GM12878 (cell line): ENCODE measurements around the gene FAM234A. TPM values are rescaled to one million over a fixed set of nuclear protein-coding genes. Genes with fewer than 3 reads are reported as not detected.

Experiments used
- ATAC-seq: fragments of 200-7000 bp; cut with Tn5 transposase; 3 replicates; pipeline ENCODE4 v1.9.1; 2020; ENCODE audit warnings: mild to moderate bottlenecking, moderate library complexity
- BruUV-seq: library from RNA; stranded (reverse); fragments of 400-500 nt; replicated peaks from 2 replicates; lab custom pipeline; 2021; lab: Mats Ljungman, UMichigan
- CTCF ChIA-PET: fragments of 300-600 bp; sonication (Branson Sonifier 250); formaldehyde crosslinking; extraction: SDS; loops from one replicate; lab custom pipeline; 2021; ENCODE audit warnings: inconsistent platforms; lab: Yijun Ruan, JAX
- POLR2A ChIA-PET: fragments of 350-600 bp; formaldehyde crosslinking; extraction: SDS; loops from one replicate; lab custom pipeline; 2021; ENCODE audit warnings: inconsistent platforms; lab: Charles Lee
- RAD21 ChIA-PET: fragments of 300-600 bp; sonication (Branson Sonifier 250); formaldehyde crosslinking; loops from one replicate; lab custom pipeline; 2023; ENCODE audit warnings: antibody characterized with exemption; ENCODE audit not compliant: unreplicated experiment; lab: Charles Lee
- SMC1A ChIA-PET: fragments of 300-600 bp; sonication (Branson Sonifier 250); formaldehyde crosslinking; loops from one replicate; lab custom pipeline; 2023; ENCODE audit not compliant: unreplicated experiment, uncharacterized antibody; lab: Charles Lee
- DNase-seq: peaks from one replicate; pipeline ENCODE4 v3.0.0-alpha.2; 2011; ENCODE audit warnings: low read depth, low spot score
- FAIRE-seq: peaks from 3 replicates; lab custom pipeline; 2011; peaks lifted over from hg19 to GRCh38; lab: Jason Lieb, UNC
- H2AFZ ChIP-seq: 2 replicates; pipeline ENCODE4 v1.6.0; 2011; ENCODE audit warnings: low read depth, low read length, control low read depth; ENCODE audit not compliant: control insufficient read depth
- H3K27ac ChIP-seq: 2 replicates; pipeline ENCODE4 v1.5.1; 2011; ENCODE audit warnings: control low read depth; ENCODE audit not compliant: control insufficient read depth, insufficient read depth
- H3K27me3 ChIP-seq, 2 experiments: replicated peaks in 1 of 2; 2 replicates each; pipeline versions ENCODE4 v1.6.0 to v1.6.1; 2011; ENCODE audit warnings: low read length in 1 of 2; ENCODE audit not compliant: control insufficient read depth in 2 of 2, insufficient read depth in 2 of 2
- H3K36me3 ChIP-seq, 2 experiments: 2 replicates each; pipeline ENCODE4 v1.5.1; 2011; ENCODE audit warnings: low read length in 1 of 2; ENCODE audit not compliant: control insufficient read depth in 2 of 2, insufficient read depth in 2 of 2
- H3K4me1 ChIP-seq: 2 replicates; pipeline ENCODE4 v1.6.1; 2011; ENCODE audit warnings: mild to moderate bottlenecking, low read length, moderate library complexity, mixed read lengths; ENCODE audit not compliant: control insufficient read depth, insufficient read depth
- H3K4me2 ChIP-seq: 2 replicates; pipeline ENCODE4 v1.6.0; 2011; ENCODE audit warnings: control low read depth; ENCODE audit not compliant: control insufficient read depth, insufficient read depth
- H3K4me3 ChIP-seq: fragments of 200-600 bp; sonication (generic); 2 replicates; pipeline ENCODE4 v1.5.1; 2016
- H3K79me2 ChIP-seq: 2 replicates; pipeline ENCODE4 v1.6.0; 2011; ENCODE audit warnings: low read length; ENCODE audit not compliant: control insufficient read depth, insufficient read depth
- H3K9ac ChIP-seq: 2 replicates; pipeline ENCODE4 v1.8.0; 2011; ENCODE audit warnings: low read length, control low read depth, mixed read lengths; ENCODE audit not compliant: control insufficient read depth, insufficient read depth
- H3K9me3 ChIP-seq: replicated peaks from 3 replicates; pipeline ENCODE4 v1.5.1; 2011; ENCODE audit warnings: mild to moderate bottlenecking, low read length; ENCODE audit not compliant: control insufficient read depth, insufficient read depth
- H4K20me1 ChIP-seq: 2 replicates; pipeline ENCODE4 v1.6.0; 2011; ENCODE audit not compliant: control insufficient read depth, insufficient read depth
- BACH1 ChIP-seq: fragments of 450-650 bp; IDR thresholded peaks from 2 replicates; pipeline ENCODE4 v1.6.1; 2017; ENCODE audit warnings: mild to moderate bottlenecking, borderline replicate concordance
- BMI1 ChIP-seq: fragments of 450-650 bp; IDR thresholded peaks from 2 replicates; pipeline ENCODE4 v1.6.1; 2016; ENCODE audit warnings: mild to moderate bottlenecking, moderate library complexity, borderline replicate concordance
- E2F4 ChIP-seq: IDR thresholded peaks from 2 replicates; pipeline ENCODE4 v1.6.1; 2012; ENCODE audit warnings: low read depth, low read length, improper control_type of control experiment
- E4F1 ChIP-seq: fragments of 450-650 bp; IDR thresholded peaks from 2 replicates; pipeline ENCODE4 v1.6.1; 2018; ENCODE audit warnings: borderline replicate concordance, mild to moderate bottlenecking; ENCODE audit not compliant: partially characterized antibody
- FOS ChIP-seq: IDR thresholded peaks from 3 replicates; pipeline ENCODE4 v1.6.1; 2011; ENCODE audit warnings: borderline replicate concordance; ENCODE audit not compliant: insufficient read length; ENCODE audit errors: extremely low read depth
- HDAC6 ChIP-seq: fragments of 200-600 bp; sonication (generic); IDR thresholded peaks from one replicate; pipeline ENCODE4 v1.8.0; 2017; ENCODE audit warnings: antibody characterized with exemption; ENCODE audit not compliant: unreplicated experiment
- JUNB ChIP-seq: IDR thresholded peaks from 2 replicates; pipeline ENCODE4 v1.6.1; 2016; ENCODE audit warnings: antibody characterized with exemption, mild to moderate bottlenecking
- MXI1 ChIP-seq: fragments of 150-350 bp; IDR thresholded peaks from 2 replicates; pipeline ENCODE4 v1.6.1; 2011; ENCODE audit warnings: low read depth, mild to moderate bottlenecking, inconsistent platforms, low read length, improper control_type of control experiment
- NFYB ChIP-seq: IDR thresholded peaks from 2 replicates; pipeline ENCODE4 v1.6.1; 2011; ENCODE audit warnings: low read depth, mild to moderate bottlenecking, low read length, improper control_type of control experiment, moderate library complexity; ENCODE audit not compliant: insufficient read depth
- PBX3 ChIP-seq: IDR thresholded peaks from 2 replicates; pipeline ENCODE4 v1.6.1; 2011; ENCODE audit warnings: mild to moderate bottlenecking, low read depth, low read length, moderate library complexity; ENCODE audit not compliant: insufficient replicate concordance
- POLR2AphosphoS5 ChIP-seq: IDR thresholded peaks from 2 replicates; pipeline ENCODE4 v1.6.1; 2011; ENCODE audit warnings: mild to moderate bottlenecking, low read length, inconsistent platforms
- RB1 ChIP-seq: fragments of 450-650 bp; formaldehyde crosslinking; IDR thresholded peaks from 2 replicates; pipeline ENCODE4 v1.6.1; 2017; ENCODE audit warnings: mild to moderate bottlenecking, borderline replicate concordance
- SUPT20H ChIP-seq: IDR thresholded peaks from 2 replicates; pipeline ENCODE4 v1.6.1; 2011; ENCODE audit warnings: low read depth, mild to moderate bottlenecking, low read length, moderate library complexity, borderline replicate concordance; ENCODE audit not compliant: control insufficient read depth
- YBX1 ChIP-seq: fragments of 450-650 bp; IDR thresholded peaks from 2 replicates; pipeline ENCODE4 v1.6.1; 2016; ENCODE audit warnings: antibody characterized with exemption
- YY1 ChIP-seq: IDR thresholded peaks from 2 replicates; pipeline ENCODE4 v1.6.1; 2011; ENCODE audit warnings: low read depth, mild to moderate bottlenecking, low read length
- ZBED1 ChIP-seq: IDR thresholded peaks from 2 replicates; pipeline ENCODE4 v1.6.1; 2016; ENCODE audit warnings: borderline replicate concordance
- ZBTB33 ChIP-seq: fragments of 450-650 bp; IDR thresholded peaks from 2 replicates; pipeline ENCODE4 v1.6.1; 2017; ENCODE audit warnings: mild to moderate bottlenecking
- WGBS: methylation state at CpG from one replicate; pipeline ENCODE4 v1.1.6; 2016; ENCODE audit warnings: low lambda C conversion rate; ENCODE audit not compliant: insufficient replicate concordance, insufficient coverage; ENCODE audit errors: missing lambda C conversion rate; 5-methylcytosine and 5-hydroxymethylcytosine counted together
- in situ Hi-C: fragments of 300-500 bp; cut with MboI; formaldehyde crosslinking; loops from 9 replicates; pipeline ENCODE4 v1.14.3; 2018; ENCODE audit warnings: mixed read lengths
- intact Hi-C: fragments of 100-400 bp; cut with micrococcal nuclease; formaldehyde crosslinking; loops from one replicate; pipeline ENCODE4 v1.14.2; 2022; ENCODE audit not compliant: unreplicated experiment
- polyA plus RNA-seq, 11 experiments: library from polyadenylated mRNA; depleted of rRNA in 4 of 11; unstranded in 6 of 11; stranded (reverse) in 5 of 11; fragments of >200 nt; fragmentation: Nextera tagmentation in 4 of 11; fragmentation: Illumina TruSeq in 1 of 11; extraction: Ambion mirVana in 4 of 11; extraction: Trizol in 1 of 11; gene quantifications; 1 replicate in 1 of 11; 2 replicates in 10 of 11; pipeline versions ENCODE4 v1.2.1 to v1.2.3, GENCODE V29; 2011 to 2016; ENCODE audit warnings: inconsistent platforms in 2 of 11, missing spikeins in 2 of 11, low read depth in 1 of 11
- total RNA-seq, 4 experiments: library from RNA; depleted of rRNA in 3 of 4; stranded (reverse); fragments of >200 nt in 3 of 4; fragmentation: Illumina TruSeq in 1 of 4; extraction: Trizol in 1 of 4; gene quantifications; 2 replicates each; pipeline versions ENCODE4 v1.2.1 to v1.2.3, GENCODE V29; 2013 to 2021

Gene FAM234A
- total and polyA plus RNA-seq, 10 of the 15 experiments (the other 5 are each of a cell fraction or from before 2014, with no cell fraction given) = 1.6 to 37.6 (median 17.3) TPM

- no peak for TF ChIP-seq PBX3
Measured at GRCh38 chr16:263944-264343, 29.3 kb downstream of the FAM234A start (continued).

GRCh38 chr16:264440-264951, 29.9 kb downstream of the FAM234A start:
- H3K4me1 ChIP-seq = no peaks in the 10 kb centered on the region
- POLR2A ChIA-PET = no interaction called here
- H3K9ac ChIP-seq = no peak overlapping the region
- no peaks in the 10 kb centered on the region; a peak in 1 of 4 replicates for H3K36me3 ChIP-seq
- no TSS peak for BruUV-seq
- no peaks in the 10 kb centered on the region for H3K79me2 ChIP-seq
- FAIRE-seq = no peak
- no peak overlapping the region for H3K27ac ChIP-seq
- 79% methylated on average over 21 of the region's 23 CpGs for WGBS
- no peak overlapping the region for H2AFZ ChIP-seq
- no peaks in the 10 kb centered on the region for H3K9me3 ChIP-seq
- no peak overlapping the region for H3K4me3 ChIP-seq
- no peaks in the 10 kb centered on the region for H4K20me1 ChIP-seq
- SMC1A ChIA-PET = no interaction called here
- in situ Hi-C loops (no loop called here), intact Hi-C loops (no loop called here)
- H3K4me2 ChIP-seq = no peak overlapping the region
- no peak for ATAC-seq
- H3K27me3 ChIP-seq = no peaks in the 10 kb centered on the region
- CTCF ChIA-PET = no interaction called here
- no peak for DNase-seq
- RAD21 ChIA-PET = no interaction called here
- TF ChIP-seq BMI1 (no peak), HDAC6 (no peak), E2F4 (no peak), POLR2AphosphoS5 (no peak), YY1 (no peak), ZBTB33 (no peak), ZBED1 (no peak), RB1 (no peak), SUPT20H (no peak), BACH1 (no peak), E4F1 (no peak), FOS (no peak), YBX1 (no peak), JUNB (no peak), MXI1 (no peak), NFYB (no peak)
